ENCODE measurements around the gene NUDT4. TPM values are rescaled to one million over a fixed set of nuclear protein-coding genes. Genes with fewer than 3 reads are reported as not detected.
"Not testable (repeated sequence)": the region's sequence is repeated elsewhere in the genome, so short reads cannot be mapped to it uniquely, and the experiment has no call there.

The NUDT4 gene
- total RNA-seq, 1 donor from 2014 or later: 44.0 TPM

- no peak for TF ChIP-seq CTCF (IDR thresholded peaks at IDR 0.05)
- no peaks in the 10 kb centered on the region for H3K9me3 Mint-ChIP-seq (ENCODE audit: unreplicated experiment)
- peaks cover 2% of the 10 kb centered on the region for H3K36me3 Mint-ChIP-seq (ENCODE audit: unreplicated experiment)
- no peak overlapping the region for H3K27ac Mint-ChIP-seq (ENCODE audit: unreplicated experiment)
- no peak overlapping the region for H3K4me3 Mint-ChIP-seq (ENCODE audit: unreplicated experiment)
- DNase-seq (ENCODE audit: extremely low spot score, unreplicated experiment): no peak
- no peaks in the 10 kb centered on the region for H3K27me3 Mint-ChIP-seq (ENCODE audit: unreplicated experiment)
- H3K4me1 Mint-ChIP-seq (ENCODE audit: unreplicated experiment): peaks cover 11% of the 10 kb centered on the region
These were observed 13.0 kb downstream of the NUDT4 start for GRCh38 chr12:93390549-93391297.

- no peaks in the 10 kb centered on the region for H3K9me3 Mint-ChIP-seq (ENCODE audit: unreplicated experiment)
- H3K4me3 Mint-ChIP-seq (ENCODE audit: unreplicated experiment): no peak overlapping the region
- H3K4me1 Mint-ChIP-seq (ENCODE audit: unreplicated experiment): peaks cover 11% of the 10 kb centered on the region
- H3K27ac Mint-ChIP-seq (ENCODE audit: unreplicated experiment): no peak overlapping the region
- H3K27me3 Mint-ChIP-seq (ENCODE audit: unreplicated experiment): no peaks in the 10 kb centered on the region
- no peak for TF ChIP-seq CTCF (IDR thresholded peaks at IDR 0.05)
- DNase-seq (ENCODE audit: extremely low spot score, unreplicated experiment): no peak
- H3K36me3 Mint-ChIP-seq (ENCODE audit: unreplicated experiment): peaks cover 5% of the 10 kb centered on the region
These were observed 15.7 kb downstream of the NUDT4 start for GRCh38 chr12:93393425-93393824.

GRCh38 chr12:93397412-93397811 lies 19.7 kb downstream of the NUDT4 start:
- no peak for TF ChIP-seq CTCF (IDR thresholded peaks at IDR 0.05)
- H3K4me3 Mint-ChIP-seq (ENCODE audit: unreplicated experiment): no peak overlapping the region
- no peak for DNase-seq (ENCODE audit: extremely low spot score, unreplicated experiment)
- no peak overlapping the region for H3K27ac Mint-ChIP-seq (ENCODE audit: unreplicated experiment)
- H3K27me3 Mint-ChIP-seq (ENCODE audit: unreplicated experiment): no peaks in the 10 kb centered on the region
- H3K9me3 Mint-ChIP-seq (ENCODE audit: unreplicated experiment): no peaks in the 10 kb centered on the region
- no peaks in the 10 kb centered on the region for H3K4me1 Mint-ChIP-seq (ENCODE audit: unreplicated experiment)
- H3K36me3 Mint-ChIP-seq (ENCODE audit: unreplicated experiment): peaks cover 10% of the 10 kb centered on the region

- not testable (repeated sequence) for H3K4me1 Mint-ChIP-seq (ENCODE audit: unreplicated experiment); H3K9me3 Mint-ChIP-seq (ENCODE audit: unreplicated experiment); H3K27me3 Mint-ChIP-seq (ENCODE audit: unreplicated experiment); H3K27ac Mint-ChIP-seq (ENCODE audit: unreplicated experiment); DNase-seq (ENCODE audit: extremely low spot score, unreplicated experiment); H3K4me3 Mint-ChIP-seq (ENCODE audit: unreplicated experiment)
- peaks cover 19% of the 10 kb centered on the region for H3K36me3 Mint-ChIP-seq (ENCODE audit: unreplicated experiment)
These were observed 21.6 kb downstream of the NUDT4 start for GRCh38 chr12:93399183-93399863.

GRCh38 chr12:93402333-93403311 lies 24.9 kb downstream of the NUDT4 start:
- Mint-ChIP-seq H3K4me3 (ENCODE audit: unreplicated experiment) (no peak overlapping the region), H3K27me3 (ENCODE audit: unreplicated experiment) (no peaks in the 10 kb centered on the region), H3K4me1 (ENCODE audit: unreplicated experiment) (no peaks in the 10 kb centered on the region), H3K36me3 (ENCODE audit: unreplicated experiment) (peaks cover 22% of the 10 kb centered on the region), H3K9me3 (ENCODE audit: unreplicated experiment) (no peaks in the 10 kb centered on the region), H3K27ac (ENCODE audit: unreplicated experiment) (no peak overlapping the region)
- no peak for TF ChIP-seq CTCF (IDR thresholded peaks at IDR 0.05)
- no peak for DNase-seq (ENCODE audit: extremely low spot score, unreplicated experiment)

Data from osteocyte (in vitro differentiated cells).